GM12878 (cell line): ENCODE measurements around the gene SLC22A23. TPM values are rescaled to one million over a fixed set of nuclear protein-coding genes. Genes with fewer than 3 reads are reported as not detected.

Source experiments
- ATAC-seq: fragments of 200-7000 bp; cut with Tn5 transposase; 3 replicates; pipeline ENCODE4 v1.9.1; 2020; ENCODE audit warnings: mild to moderate bottlenecking, moderate library complexity
- BruUV-seq: library from RNA; stranded (reverse); fragments of 400-500 nt; replicated peaks from 2 replicates; lab custom pipeline; 2021; lab: Mats Ljungman, UMichigan
- CTCF ChIA-PET: fragments of 300-600 bp; sonication (Branson Sonifier 250); formaldehyde crosslinking; extraction: SDS; loops from one replicate; lab custom pipeline; 2021; ENCODE audit warnings: inconsistent platforms; lab: Yijun Ruan, JAX
- POLR2A ChIA-PET: fragments of 350-600 bp; formaldehyde crosslinking; extraction: SDS; loops from one replicate; lab custom pipeline; 2021; ENCODE audit warnings: inconsistent platforms; lab: Charles Lee
- RAD21 ChIA-PET: fragments of 300-600 bp; sonication (Branson Sonifier 250); formaldehyde crosslinking; loops from one replicate; lab custom pipeline; 2023; ENCODE audit warnings: antibody characterized with exemption; ENCODE audit not compliant: unreplicated experiment; lab: Charles Lee
- SMC1A ChIA-PET: fragments of 300-600 bp; sonication (Branson Sonifier 250); formaldehyde crosslinking; loops from one replicate; lab custom pipeline; 2023; ENCODE audit not compliant: unreplicated experiment, uncharacterized antibody; lab: Charles Lee
- DNase-seq: peaks from one replicate; pipeline ENCODE4 v3.0.0-alpha.2; 2011; ENCODE audit warnings: low read depth, low spot score
- FAIRE-seq: peaks from 3 replicates; lab custom pipeline; 2011; peaks lifted over from hg19 to GRCh38; lab: Jason Lieb, UNC
- H2AFZ ChIP-seq: 2 replicates; pipeline ENCODE4 v1.6.0; 2011; ENCODE audit warnings: low read depth, low read length, control low read depth; ENCODE audit not compliant: control insufficient read depth
- H3K27ac ChIP-seq: 2 replicates; pipeline ENCODE4 v1.5.1; 2011; ENCODE audit warnings: control low read depth; ENCODE audit not compliant: control insufficient read depth, insufficient read depth
- H3K27me3 ChIP-seq, 2 experiments: replicated peaks in 1 of 2; 2 replicates each; pipeline versions ENCODE4 v1.6.0 to v1.6.1; 2011; ENCODE audit warnings: low read length in 1 of 2; ENCODE audit not compliant: control insufficient read depth in 2 of 2, insufficient read depth in 2 of 2
- H3K36me3 ChIP-seq, 2 experiments: 2 replicates each; pipeline ENCODE4 v1.5.1; 2011; ENCODE audit warnings: low read length in 1 of 2; ENCODE audit not compliant: control insufficient read depth in 2 of 2, insufficient read depth in 2 of 2
- H3K4me1 ChIP-seq: 2 replicates; pipeline ENCODE4 v1.6.1; 2011; ENCODE audit warnings: mild to moderate bottlenecking, low read length, moderate library complexity, mixed read lengths; ENCODE audit not compliant: control insufficient read depth, insufficient read depth
- H3K4me2 ChIP-seq: 2 replicates; pipeline ENCODE4 v1.6.0; 2011; ENCODE audit warnings: control low read depth; ENCODE audit not compliant: control insufficient read depth, insufficient read depth
- H3K4me3 ChIP-seq: fragments of 200-600 bp; sonication (generic); 2 replicates; pipeline ENCODE4 v1.5.1; 2016
- H3K79me2 ChIP-seq: 2 replicates; pipeline ENCODE4 v1.6.0; 2011; ENCODE audit warnings: low read length; ENCODE audit not compliant: control insufficient read depth, insufficient read depth
- H3K9ac ChIP-seq: 2 replicates; pipeline ENCODE4 v1.8.0; 2011; ENCODE audit warnings: low read length, control low read depth, mixed read lengths; ENCODE audit not compliant: control insufficient read depth, insufficient read depth
- H3K9me3 ChIP-seq: replicated peaks from 3 replicates; pipeline ENCODE4 v1.5.1; 2011; ENCODE audit warnings: mild to moderate bottlenecking, low read length; ENCODE audit not compliant: control insufficient read depth, insufficient read depth
- H4K20me1 ChIP-seq: 2 replicates; pipeline ENCODE4 v1.6.0; 2011; ENCODE audit not compliant: control insufficient read depth, insufficient read depth
- BRCA1 ChIP-seq: IDR thresholded peaks from 2 replicates; pipeline ENCODE4 v1.6.1; 2011; ENCODE audit warnings: low read depth, low read length, improper control_type of control experiment
- EZH2 ChIP-seq: IDR thresholded peaks from 2 replicates; pipeline ENCODE4 v1.6.1; 2012; ENCODE audit warnings: low read depth, mild to moderate bottlenecking, control low read depth, inconsistent platforms, low read length, borderline replicate concordance; ENCODE audit not compliant: control insufficient read depth
- FOS ChIP-seq: IDR thresholded peaks from 3 replicates; pipeline ENCODE4 v1.6.1; 2011; ENCODE audit warnings: borderline replicate concordance; ENCODE audit not compliant: insufficient read length; ENCODE audit errors: extremely low read depth
- IRF3 ChIP-seq: fragments of 450-650 bp; IDR thresholded peaks from 2 replicates; pipeline ENCODE4 v1.6.1; 2014; ENCODE audit warnings: mild to moderate bottlenecking
- IRF4 ChIP-seq: IDR thresholded peaks from 2 replicates; pipeline ENCODE4 v1.6.1; 2011; ENCODE audit warnings: low read depth, low read length
- MTA2 ChIP-seq: fragments of 450-650 bp; IDR thresholded peaks from 2 replicates; pipeline ENCODE4 v1.6.1; 2016; ENCODE audit warnings: low read depth, mild to moderate bottlenecking, moderate library complexity
- MTA3 ChIP-seq: IDR thresholded peaks from 2 replicates; pipeline ENCODE4 v1.6.1; 2012; ENCODE audit warnings: low read length, inconsistent platforms, borderline replicate concordance
- RB1 ChIP-seq: fragments of 450-650 bp; formaldehyde crosslinking; IDR thresholded peaks from 2 replicates; pipeline ENCODE4 v1.6.1; 2017; ENCODE audit warnings: mild to moderate bottlenecking, borderline replicate concordance
- SREBF2 ChIP-seq: IDR thresholded peaks from 2 replicates; pipeline ENCODE4 v1.6.1; 2012; ENCODE audit warnings: mild to moderate bottlenecking, low read length
- WRNIP1 ChIP-seq: IDR thresholded peaks from 2 replicates; pipeline ENCODE4 v1.6.1; 2011; ENCODE audit warnings: low read depth, low read length, improper control_type of control experiment, borderline replicate concordance
- ZNF24 ChIP-seq: fragments of 450-650 bp; IDR thresholded peaks from 2 replicates; pipeline ENCODE4 v1.6.1; 2017; ENCODE audit warnings: antibody characterized with exemption, mild to moderate bottlenecking
- WGBS: methylation state at CpG from one replicate; pipeline ENCODE4 v1.1.6; 2016; ENCODE audit warnings: low lambda C conversion rate; ENCODE audit not compliant: insufficient replicate concordance, insufficient coverage; ENCODE audit errors: missing lambda C conversion rate; 5-methylcytosine and 5-hydroxymethylcytosine counted together
- in situ Hi-C: fragments of 300-500 bp; cut with MboI; formaldehyde crosslinking; loops from 9 replicates; pipeline ENCODE4 v1.14.3; 2018; ENCODE audit warnings: mixed read lengths
- intact Hi-C: fragments of 100-400 bp; cut with micrococcal nuclease; formaldehyde crosslinking; loops from one replicate; pipeline ENCODE4 v1.14.2; 2022; ENCODE audit not compliant: unreplicated experiment
- polyA plus RNA-seq, 11 experiments: library from polyadenylated mRNA; depleted of rRNA in 4 of 11; unstranded in 6 of 11; stranded (reverse) in 5 of 11; fragments of >200 nt; fragmentation: Nextera tagmentation in 4 of 11; fragmentation: Illumina TruSeq in 1 of 11; extraction: Ambion mirVana in 4 of 11; extraction: Trizol in 1 of 11; gene quantifications; 1 replicate in 1 of 11; 2 replicates in 10 of 11; pipeline versions ENCODE4 v1.2.1 to v1.2.3, GENCODE V29; 2011 to 2016; ENCODE audit warnings: inconsistent platforms in 2 of 11, missing spikeins in 2 of 11, low read depth in 1 of 11
- total RNA-seq, 4 experiments: library from RNA; depleted of rRNA in 3 of 4; stranded (reverse); fragments of >200 nt in 3 of 4; fragmentation: Illumina TruSeq in 1 of 4; extraction: Trizol in 1 of 4; gene quantifications; 2 replicates each; pipeline versions ENCODE4 v1.2.1 to v1.2.3, GENCODE V29; 2013 to 2021
- TF ChIP-seq, protein P1 (sequence below): fragments of 450-650 bp; IDR thresholded peaks from 2 replicates; pipeline ENCODE4 v1.6.1; 2017; ENCODE audit warnings: mild to moderate bottlenecking
- TF ChIP-seq, protein P2 (sequence below): fragments of 450-650 bp; IDR thresholded peaks from 2 replicates; pipeline ENCODE4 v1.6.1; 2017; ENCODE audit warnings: mild to moderate bottlenecking, moderate library complexity

Gene SLC22A23
- total and polyA plus RNA-seq, 10 of the 15 experiments (the other 5 are each of a cell fraction or from before 2014, with no cell fraction given), result 0.20 to 2.4 (median 0.74) TPM

DNA sequence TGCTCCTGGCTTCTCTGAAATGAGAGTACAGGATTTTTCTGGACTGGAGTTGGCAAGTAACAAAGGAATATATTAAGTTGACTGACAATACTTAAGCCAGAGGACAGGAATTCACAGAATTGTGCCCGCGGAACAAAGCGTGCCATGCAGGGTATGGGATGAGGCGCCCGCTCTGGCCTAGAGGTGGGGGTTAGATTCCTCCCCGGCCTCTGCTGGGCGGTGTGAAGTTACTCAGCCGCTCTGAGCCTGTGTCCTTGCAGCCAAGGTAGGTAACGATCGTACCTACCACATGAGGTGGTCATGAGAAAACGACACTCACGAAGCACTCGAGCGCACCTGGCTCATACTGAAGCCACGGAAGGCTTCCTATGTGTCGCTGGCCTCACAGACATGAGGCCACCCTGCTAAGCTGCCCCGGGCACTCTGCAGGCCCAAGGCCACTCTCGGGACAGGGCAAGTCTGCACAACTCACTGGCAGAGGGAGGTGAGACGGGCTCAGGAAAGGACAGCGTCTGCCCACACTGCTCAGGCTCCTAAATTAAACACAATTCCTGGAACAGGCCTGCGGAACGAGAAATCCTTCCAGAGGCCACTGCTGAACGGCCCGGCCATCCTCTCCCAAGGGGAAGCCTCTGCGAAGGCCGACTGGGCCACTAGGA, 127.3 kb downstream of the SLC22A23 start:
- TF ChIP-seq ZNF24, result no peak
- TF ChIP-seq RB1, result no peak
- TF ChIP-seq, protein P1, sequence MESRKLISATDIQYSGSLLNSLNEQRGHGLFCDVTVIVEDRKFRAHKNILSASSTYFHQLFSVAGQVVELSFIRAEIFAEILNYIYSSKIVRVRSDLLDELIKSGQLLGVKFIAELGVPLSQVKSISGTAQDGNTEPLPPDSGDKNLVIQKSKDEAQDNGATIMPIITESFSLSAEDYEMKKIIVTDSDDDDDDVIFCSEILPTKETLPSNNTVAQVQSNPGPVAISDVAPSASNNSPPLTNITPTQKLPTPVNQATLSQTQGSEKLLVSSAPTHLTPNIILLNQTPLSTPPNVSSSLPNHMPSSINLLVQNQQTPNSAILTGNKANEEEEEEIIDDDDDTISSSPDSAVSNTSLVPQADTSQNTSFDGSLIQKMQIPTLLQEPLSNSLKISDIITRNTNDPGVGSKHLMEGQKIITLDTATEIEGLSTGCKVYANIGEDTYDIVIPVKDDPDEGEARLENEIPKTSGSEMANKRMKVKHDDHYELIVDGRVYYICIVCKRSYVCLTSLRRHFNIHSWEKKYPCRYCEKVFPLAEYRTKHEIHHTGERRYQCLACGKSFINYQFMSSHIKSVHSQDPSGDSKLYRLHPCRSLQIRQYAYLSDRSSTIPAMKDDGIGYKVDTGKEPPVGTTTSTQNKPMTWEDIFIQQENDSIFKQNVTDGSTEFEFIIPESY, result no peak
- TF ChIP-seq, protein P2, sequence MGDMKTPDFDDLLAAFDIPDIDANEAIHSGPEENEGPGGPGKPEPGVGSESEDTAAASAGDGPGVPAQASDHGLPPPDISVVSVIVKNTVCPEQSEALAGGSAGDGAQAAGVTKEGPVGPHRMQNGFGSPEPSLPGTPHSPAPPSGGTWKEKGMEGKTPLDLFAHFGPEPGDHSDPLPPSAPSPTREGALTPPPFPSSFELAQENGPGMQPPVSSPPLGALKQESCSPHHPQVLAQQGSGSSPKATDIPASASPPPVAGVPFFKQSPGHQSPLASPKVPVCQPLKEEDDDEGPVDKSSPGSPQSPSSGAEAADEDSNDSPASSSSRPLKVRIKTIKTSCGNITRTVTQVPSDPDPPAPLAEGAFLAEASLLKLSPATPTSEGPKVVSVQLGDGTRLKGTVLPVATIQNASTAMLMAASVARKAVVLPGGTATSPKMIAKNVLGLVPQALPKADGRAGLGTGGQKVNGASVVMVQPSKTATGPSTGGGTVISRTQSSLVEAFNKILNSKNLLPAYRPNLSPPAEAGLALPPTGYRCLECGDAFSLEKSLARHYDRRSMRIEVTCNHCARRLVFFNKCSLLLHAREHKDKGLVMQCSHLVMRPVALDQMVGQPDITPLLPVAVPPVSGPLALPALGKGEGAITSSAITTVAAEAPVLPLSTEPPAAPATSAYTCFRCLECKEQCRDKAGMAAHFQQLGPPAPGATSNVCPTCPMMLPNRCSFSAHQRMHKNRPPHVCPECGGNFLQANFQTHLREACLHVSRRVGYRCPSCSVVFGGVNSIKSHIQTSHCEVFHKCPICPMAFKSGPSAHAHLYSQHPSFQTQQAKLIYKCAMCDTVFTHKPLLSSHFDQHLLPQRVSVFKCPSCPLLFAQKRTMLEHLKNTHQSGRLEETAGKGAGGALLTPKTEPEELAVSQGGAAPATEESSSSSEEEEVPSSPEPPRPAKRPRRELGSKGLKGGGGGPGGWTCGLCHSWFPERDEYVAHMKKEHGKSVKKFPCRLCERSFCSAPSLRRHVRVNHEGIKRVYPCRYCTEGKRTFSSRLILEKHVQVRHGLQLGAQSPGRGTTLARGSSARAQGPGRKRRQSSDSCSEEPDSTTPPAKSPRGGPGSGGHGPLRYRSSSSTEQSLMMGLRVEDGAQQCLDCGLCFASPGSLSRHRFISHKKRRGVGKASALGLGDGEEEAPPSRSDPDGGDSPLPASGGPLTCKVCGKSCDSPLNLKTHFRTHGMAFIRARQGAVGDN, result no peak
- TF ChIP-seq WRNIP1, result no peak
- TF ChIP-seq SREBF2, result no peak
- TF ChIP-seq EZH2, result no peak
- TF ChIP-seq IRF4, result no peak
- no peak for TF ChIP-seq BRCA1
- no peak for TF ChIP-seq MTA3
- TF ChIP-seq FOS, result no peak
- no peak for TF ChIP-seq MTA2
- TF ChIP-seq IRF3, result no peak
- DNase-seq (no peak), FAIRE-seq (no peak), ATAC-seq (no peak)
- intact Hi-C loops (loop anchor here (5.0 kb wide), 1 partner anchor 53 kb away; no protein-coding TSS in a partner anchor), in situ Hi-C loops (no loop called here)
- WGBS, result 43% methylated on average over 26 of the region's 26 CpGs
- ChIA-PET CTCF (interaction anchor here (1.6 kb wide), 1 partner anchor 16 kb away, joined by 5 read pairs; no protein-coding TSS in a partner anchor), POLR2A (no interaction called here), RAD21 (no interaction called here), SMC1A (interaction anchor here (1.9 kb wide), 1 partner anchor 93 kb away, joined by 9 read pairs; no protein-coding TSS in a partner anchor)
- no peak overlapping the region for H3K27ac ChIP-seq
- H3K27me3 ChIP-seq, result no peaks in the 10 kb centered on the region
- BruUV-seq, result no TSS peak
- H4K20me1 ChIP-seq, result no peaks in the 10 kb centered on the region
- no peak overlapping the region for H3K4me3 ChIP-seq
- no peaks in the 10 kb centered on the region for H3K9me3 ChIP-seq
- no peaks in the 10 kb centered on the region for H3K36me3 ChIP-seq
- H3K4me1 ChIP-seq, result peaks cover 19% of the 10 kb centered on the region
- no peaks in the 10 kb centered on the region for H3K79me2 ChIP-seq
- no peak overlapping the region for H3K4me2 ChIP-seq
- H3K9ac ChIP-seq, result no peak overlapping the region
- no peak overlapping the region for H2AFZ ChIP-seq
